Stimulated activated CD8-positive, alpha-beta memory T cell treated with anti-CD3 and anti-CD28 coated beads, Interleukin-15, amount 100 ng/mL, for 48 hours (primary cell): ENCODE measurements around the gene TEF.
"Not testable (repeated sequence)": the region's sequence is repeated elsewhere in the genome, so short reads cannot be mapped to it uniquely, and the experiment has no call there.

Experiments
- DNase-seq, 2 donors: peaks; one replicate each; pipeline ENCODE4 v3.0.0-alpha.2; 2020; ENCODE audit warnings: low read depth in 2 of 2

Gene TEF

DNA sequence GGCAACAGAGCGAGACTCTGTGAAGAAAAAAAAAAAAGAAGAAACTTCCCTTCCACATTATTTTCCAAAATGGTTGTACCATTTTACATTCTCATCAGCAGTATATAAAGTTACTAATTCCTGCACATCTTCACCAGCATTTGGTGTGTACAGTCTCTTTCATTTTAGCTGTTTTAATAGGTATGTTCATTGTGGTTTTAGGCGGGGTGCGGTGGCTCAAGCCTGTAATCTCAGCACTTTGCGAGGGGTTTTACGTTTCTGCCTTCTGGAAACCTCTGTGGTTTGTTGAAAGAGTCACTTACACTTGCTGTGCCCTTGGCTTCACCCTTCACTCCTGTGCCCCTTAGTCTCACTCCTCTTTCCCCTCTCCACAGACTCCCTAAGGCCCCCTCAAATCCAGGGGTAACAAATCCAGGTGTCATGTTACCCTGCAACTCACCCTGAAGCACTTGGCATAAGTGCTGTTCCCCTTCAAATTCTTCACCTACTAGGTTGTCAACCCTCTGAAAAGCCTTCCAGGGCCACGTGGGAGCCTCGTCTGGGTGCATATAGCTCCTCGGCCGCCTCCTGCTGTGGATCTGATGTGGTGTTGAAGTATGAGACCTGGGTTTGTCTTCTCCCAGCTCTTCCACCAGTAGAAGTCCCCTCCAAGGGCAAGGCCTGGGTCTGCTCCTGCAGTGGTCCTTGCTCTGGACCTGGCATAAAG, 44.1 kb downstream of the TEF start:
- peak in 1 of 2 donors; percentile 18 for DNase-seq

DNA sequence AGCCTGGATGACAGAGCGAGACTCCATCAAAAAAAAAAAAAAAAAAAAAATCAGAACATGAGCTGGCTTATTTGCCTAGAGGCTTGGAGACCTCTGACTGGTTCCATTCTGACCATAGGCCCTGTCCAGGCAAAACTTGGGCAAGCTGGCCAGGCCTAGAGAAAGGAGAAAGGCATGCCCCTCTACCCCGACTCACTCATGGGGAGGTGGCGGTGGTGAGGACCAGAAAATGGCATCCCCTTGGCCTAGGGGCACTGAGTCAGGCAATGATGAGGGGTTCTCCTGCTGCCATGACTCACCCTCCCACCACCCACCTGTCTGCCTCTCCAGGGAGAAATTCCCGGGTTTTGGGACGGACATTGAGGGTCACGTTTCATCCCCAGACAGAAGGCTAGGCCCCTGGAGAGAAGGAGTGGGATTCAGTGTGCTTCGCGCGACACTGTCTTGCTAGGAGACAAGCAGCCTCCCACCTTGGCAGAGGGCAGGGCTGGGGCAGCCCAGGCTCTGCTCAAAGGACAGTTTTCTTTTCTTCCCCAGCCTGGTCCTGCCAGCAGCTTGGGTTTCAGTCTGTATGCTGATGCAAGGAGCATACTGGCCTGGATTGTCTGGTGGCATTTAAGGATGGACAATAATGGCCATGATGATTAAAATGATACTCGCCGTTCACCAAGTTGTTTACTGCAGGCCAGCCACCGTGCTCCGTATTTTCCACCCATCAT, 47.6 kb downstream of the TEF start:
- DNase-seq = no peak

DNA sequence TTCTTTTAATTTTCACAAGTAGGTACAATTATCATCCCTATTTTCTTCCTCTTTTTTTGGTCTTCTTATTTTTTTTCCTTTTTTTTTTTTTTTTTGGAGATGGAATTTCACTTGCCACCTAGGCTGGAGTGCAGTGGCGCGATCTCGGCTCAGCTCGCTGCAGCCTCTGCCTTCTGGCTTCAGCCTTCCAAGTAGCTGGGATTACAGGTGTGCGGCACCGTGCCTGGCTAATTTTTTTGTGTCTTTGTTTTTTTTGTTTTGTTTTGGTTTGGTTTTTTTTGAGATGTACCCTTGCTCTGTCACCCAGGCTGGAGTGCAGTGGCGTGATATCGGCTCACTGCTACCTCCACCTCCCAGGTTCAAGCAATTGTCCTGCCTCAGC, 48.2 kb downstream of the TEF start:
- no peak for DNase-seq

DNA sequence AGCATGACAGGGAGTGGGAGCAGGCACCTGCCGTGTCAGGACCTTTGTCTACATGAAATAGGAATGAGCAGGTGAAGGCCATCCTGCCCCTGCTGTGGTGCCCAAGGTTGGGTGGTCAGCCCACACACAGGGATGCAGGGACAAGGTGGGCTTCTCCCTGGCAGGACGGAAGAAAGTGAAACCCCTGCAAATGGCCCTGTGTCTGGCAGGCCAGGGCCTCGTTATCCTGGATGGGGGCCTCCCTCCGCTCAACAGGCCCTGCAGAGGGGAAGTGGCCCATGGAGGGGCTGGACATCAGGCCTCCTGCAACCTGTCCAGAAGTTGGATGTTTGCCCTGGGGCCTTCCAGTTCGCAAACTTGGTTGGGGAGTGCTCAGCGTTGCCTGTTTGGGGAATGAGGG, 49.9 kb downstream of the TEF start:
- DNase-seq = no peak

DNA sequence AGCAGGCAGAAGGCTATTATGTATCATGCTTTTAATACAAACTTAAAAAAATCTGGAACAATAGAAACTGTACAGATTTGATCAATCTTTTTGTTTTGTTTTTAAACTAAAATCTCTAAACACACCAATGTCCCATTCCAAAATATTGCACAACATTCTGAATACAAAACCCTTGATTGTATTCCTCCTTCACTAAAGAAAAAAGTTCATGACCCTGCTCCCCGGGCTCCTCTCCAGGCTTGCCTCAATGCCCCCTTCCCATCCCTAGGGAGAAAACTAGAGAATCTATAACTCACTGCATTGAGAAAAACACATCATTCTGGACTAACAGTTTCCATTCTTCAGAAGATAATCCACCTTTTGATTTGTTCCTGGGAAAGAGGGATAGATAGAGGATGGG, 51.7 kb downstream of the TEF start:
- not testable (repeated sequence) for DNase-seq

DNA sequence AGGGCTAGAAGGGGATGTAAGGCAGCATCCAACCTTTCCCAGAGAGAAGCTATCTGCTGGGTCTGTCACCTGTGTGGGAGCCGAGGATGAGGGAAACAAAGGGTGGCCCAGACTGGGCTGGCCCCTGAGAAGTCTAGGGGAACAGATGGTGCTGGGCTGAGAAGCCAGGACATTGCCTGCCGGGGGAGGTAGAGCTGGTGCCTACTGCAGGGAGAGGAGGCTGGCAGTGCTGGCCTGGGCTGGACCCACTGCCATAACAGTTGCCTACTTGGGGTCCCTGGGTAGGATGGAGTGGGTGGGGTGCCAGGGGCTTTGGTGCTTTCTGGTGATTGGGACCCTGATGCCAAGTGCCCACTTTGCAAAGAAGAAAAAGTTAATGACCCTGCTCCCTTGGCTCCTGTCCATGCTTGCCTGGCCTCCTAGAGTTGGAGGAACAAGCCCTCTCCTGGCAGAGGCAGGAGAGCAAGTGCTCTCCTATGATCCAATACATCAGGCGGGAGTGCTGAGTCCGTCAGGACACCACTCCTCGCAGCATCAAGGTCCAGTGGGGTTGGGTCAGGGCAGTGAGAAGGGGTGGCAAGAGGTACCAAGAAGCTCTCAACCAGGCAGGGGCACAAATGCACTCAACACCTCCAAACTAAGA, 52.7 kb downstream of the TEF start:
- DNase-seq = not testable (repeated sequence)

DNA sequence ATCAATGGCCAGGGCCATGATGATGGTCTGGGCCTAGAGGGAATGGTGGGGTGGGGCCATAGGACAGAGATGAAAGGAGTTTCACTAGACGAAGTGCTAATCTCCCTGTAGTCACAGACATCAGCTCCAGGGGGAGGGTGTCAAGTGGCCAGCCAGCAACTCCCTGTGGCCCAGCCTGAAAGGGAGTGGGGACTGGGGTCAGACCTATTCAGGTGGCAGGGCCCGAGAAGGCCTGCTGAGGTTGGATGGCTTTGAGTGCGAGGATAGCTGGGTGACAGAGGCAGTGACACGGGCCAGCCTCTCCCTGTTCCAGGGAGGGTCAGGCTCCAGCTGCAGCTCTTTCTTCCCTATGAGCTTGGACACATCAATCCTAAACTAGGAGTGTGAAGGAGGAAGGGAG, 53.8 kb downstream of the TEF start:
- no peak for DNase-seq

DNA sequence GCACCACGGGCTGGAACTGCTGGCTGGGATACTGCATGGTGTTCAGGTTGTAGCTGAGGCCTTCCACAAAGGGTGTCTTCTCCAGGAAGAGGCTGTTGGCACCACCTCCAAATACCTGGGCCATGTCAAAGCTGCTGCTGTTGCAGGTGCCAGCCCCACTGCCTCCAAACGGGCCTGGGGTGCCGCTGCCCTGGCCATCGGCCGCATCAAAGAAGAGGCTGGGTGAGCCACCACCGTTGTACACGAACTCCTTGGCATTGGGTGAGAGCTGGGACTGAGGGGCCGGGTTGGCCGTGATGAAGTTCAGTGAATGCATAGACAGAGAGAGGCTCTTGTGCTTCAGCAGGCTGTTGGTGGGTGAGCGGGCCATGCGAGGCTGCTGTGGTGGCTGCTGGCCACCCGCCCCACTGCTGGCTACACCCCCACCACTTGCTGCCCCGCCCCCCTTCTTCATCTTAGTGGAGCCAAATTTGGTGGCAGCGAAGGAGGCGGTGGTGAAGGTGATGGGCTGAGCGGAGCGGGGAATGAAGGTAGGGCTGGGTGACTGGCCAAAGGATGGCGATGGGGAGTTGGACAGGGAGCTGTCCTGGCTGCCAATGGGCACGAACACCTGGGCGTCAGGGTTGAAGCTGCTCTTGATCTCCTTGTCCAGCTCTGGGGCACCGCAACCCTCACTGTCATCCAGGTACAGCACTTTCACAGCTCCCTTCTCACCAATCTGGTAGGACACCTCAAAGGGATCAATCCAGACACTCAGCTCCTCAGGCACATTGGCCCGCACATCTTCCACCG, 54.8 kb downstream of the TEF start:
- no peak for DNase-seq

DNA sequence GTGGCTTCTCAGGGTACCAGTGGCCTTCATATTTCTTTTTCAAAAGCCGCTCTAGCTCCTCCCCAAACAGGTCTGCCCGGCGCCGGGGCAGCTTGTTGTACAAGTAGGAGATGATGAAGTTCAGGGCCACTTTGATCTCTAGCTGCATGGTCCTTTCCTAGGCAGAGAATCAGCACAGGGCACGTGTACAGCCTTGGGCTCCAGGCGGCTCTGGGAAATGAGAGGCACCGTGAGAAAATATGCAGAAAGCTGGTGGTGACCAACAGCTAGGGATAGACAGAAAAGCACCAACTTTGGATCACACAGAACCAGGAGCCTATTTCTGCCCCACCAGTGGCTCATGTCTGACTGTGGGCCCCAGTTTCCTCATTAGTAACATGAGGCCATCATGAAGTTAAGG, 55.5 kb downstream of the TEF start:
- DNase-seq = no peak

DNA sequence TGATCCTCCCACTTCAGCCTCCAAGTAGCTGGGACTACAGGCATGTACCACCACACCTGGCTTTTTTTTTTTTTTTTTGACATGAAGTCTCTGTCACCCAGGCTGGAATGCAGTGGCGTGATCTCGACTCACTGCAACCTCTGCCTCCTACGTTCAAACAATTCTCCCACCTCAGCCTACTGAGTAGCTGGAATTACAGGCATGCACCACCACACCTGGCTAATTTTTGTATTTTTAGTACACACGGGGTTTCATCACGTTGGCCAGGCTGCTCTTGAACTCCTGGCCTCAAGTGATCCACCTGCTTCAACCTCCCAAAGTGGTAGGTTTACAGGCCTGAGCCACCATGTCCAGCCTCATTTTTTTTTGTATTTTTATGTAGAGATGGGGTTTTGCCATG, 58.8 kb downstream of the TEF start:
- DNase-seq = not testable (repeated sequence)

DNA sequence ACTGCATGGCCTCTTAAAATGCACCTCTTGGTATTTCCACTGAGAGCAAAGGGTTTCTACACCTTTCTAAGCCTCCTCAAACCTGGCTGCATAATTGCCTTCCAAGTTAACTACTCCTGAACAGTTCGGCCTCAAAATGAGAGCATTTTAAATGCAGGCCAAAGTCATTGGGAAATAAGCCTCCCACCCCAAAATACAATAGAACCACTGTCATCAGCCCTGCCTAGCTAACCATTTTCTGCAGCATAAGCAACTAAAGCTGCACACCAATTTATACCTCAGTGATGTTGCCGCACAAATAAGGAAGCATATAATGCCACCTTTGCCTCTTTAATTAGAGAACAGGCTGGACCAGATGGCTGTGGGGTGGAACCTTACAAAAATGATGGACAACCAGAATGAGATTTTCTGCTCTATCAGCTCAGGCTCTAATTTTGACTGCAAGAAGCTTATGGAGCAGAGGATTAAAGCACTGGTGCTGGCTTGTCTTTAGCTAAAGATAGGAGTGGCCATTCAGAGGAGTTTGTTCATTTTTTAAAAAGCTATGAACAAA, 60.6 kb downstream of the TEF start:
- no peak for DNase-seq

DNA sequence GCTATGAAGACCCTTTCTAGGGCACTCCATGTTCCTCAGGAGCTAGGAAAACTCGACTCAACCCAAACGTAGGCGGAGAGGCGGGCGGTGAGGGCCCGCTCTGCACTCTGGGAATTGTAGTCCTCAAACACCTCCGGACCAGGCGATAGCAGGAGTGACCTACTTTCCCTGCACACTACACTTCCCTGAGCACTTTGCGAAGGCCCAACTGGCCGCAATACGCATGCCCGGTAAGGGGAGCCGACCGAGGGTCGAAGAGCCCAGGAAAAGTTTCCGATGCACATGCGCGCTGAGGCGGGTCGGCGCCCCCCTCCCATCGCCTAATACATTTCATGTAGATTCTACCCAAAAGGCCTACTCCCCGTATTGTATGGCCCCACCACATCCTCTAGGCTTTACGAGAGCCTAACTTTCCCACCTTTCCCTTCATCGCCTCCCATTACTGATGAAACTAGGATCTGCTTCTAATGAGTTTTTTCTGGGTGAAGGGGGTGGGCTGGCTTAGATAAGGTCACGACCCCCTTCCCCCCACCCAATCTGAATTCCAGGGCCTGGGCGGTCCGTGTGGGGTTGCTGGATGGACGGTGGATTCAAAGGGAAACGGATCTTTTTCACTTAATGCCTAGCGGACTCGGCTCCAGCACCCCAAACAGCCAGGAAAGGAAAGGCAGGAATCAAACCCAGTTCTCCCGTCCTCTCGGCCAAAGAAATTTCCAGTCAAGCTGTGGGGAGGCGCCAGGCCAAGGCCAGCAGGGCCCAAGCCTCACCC, 62.8 kb downstream of the TEF start:
- peak; percentile 85 to 87 for DNase-seq

DNA sequence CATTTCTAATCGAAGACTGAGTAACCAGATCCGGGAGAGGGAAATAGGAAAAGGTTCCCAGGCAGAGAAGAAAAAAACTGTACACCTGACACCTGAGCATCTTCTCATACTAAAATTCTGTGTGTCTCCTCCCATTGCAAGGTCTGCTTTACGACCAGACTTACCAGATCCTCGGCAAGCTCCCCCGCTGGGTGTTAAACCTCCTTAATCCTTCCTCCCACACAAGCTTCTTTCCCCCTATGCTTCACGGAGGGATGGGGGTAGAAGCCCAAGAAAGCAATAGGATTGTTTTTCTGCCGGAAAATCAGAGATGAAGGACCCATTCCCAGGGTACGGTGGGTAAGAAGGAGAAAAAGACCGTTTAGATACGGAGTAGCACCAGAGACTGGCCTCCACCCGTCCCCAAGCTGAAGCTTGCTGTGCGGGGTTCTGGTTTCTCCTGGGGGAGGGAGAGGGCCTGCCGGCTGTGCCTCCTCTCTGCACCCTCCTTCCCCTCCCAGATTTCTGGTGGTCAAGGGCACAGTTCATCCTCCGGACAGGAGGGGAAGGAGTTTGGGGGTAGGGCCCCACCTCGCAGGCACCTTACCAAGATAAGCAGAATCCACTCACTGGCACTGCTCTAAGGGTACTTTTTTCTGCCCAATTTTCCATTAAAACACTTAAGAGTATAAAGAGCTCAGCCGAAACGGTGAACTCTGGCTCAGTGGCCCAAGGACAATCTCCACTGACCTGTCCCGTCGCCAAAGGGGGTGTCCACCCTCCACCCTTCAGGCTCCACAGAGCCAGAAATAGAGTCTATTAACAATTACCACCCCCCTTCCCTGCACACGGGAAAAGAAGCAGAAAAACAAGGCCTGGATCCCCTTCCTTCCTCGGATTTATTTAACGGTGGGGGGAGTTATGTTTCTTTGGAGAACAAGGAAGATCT, 63.7 kb downstream of the TEF start:
- DNase-seq = no peak

DNA sequence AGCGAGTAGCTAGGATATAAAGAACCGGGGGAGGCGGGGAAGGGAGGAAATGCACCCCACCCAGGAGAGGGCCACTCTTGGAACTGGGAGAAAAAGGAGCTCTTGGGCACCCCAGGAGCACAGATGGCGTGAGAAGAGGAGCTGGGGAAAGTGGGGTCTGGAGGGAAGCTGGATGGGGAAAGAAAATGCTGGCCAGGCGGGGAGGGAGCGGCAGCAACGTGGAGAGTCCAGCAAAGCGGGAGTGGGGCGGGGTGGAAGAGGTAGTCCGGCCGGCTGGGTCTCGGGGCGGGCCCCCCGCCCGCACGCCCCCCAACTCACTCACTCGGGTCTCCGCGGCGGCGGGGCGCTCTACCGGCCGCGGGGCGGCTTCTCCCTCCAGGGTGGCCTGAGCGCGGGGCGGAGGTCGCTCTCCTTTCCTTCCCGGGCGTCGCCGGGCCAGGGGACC, 64.3 kb downstream of the TEF start:
- peak in 1 of 2 donors; percentile 11 for DNase-seq

DNA sequence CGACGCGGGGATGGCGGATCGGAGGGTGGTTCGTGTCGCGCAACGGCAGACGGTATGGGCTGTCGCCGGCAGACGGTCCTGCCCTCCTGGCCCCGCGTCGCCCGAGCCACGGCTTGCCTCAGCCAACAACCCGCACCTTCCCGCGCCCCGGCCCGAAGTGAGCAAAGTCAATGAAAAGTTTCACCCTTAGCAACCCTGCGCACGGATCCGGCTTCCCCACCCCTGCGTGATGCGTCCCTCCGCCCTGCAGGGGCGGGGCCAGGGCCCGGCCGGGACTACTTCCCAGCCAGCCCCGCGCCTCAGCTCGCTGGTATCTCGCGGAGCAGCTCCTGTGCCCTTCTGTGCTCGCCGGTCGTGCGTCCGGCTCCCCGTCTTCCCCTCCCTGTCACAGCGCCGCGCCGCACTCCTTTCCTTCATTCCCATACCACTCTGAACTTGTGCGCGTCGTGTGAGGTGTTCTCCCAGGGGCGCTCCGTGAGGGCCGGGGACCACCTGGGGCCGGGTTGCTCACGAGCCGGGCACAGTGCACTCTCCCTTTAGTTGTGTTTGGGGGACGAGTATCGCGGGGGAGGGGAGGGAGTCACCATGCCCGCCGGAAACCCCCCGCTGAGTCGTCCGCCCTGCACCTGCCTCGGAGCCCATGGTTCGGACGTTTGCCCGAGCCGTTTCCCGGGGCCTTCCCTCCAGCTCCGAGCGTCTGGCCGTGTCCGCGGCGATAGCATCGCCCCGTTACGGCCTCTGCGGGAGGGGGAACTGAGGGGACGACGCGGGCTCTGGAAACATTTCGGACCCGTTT, 65.1 kb downstream of the TEF start, which contains the start of gene TOB2:
Gene TOB2 (minus strand): TSS at position 163 of the 796 bp plus-strand sequence. CDS start 9,456 bp downstream, outside the sequence.
- peak; percentile 92 for DNase-seq

DNA sequence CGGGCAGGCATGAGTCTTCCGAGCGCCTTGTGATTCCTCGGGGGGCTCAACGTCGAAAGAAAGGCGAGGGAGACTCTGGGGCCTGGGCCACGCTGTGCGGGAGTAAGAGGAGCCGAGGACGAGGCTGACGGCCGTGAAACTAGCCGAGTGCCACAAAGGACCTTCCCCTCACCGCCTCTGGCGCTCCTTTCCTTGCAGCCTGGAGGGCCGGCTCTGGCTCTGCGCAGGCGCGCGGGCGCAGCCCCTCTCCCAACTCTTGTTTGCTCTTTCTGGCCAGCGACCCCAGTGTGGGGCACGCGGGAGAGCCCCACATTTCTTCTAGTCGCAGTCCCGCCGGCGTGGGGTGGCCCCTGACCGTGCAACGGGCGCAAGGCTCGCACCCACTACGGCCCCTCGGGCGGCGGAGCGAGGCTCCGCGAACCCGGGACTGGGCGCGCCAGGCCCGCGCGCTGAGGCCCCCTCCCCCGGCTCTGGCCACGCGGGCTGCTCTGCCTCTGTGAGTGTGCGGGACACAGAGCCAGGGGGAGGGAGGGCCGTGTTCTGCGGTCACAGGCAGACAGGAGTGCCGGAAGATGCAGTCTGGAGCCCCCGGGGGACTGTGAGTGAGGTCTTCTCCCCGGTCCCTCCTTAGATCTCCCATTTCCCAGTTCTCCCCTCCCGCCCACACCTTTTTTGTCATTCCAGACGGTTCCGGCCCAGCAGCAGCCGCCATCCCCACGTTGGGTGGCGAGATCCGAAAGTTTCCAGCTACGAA, 65.9 kb downstream of the TEF start:
- DNase-seq = peak; percentile 28 to 47

DNA sequence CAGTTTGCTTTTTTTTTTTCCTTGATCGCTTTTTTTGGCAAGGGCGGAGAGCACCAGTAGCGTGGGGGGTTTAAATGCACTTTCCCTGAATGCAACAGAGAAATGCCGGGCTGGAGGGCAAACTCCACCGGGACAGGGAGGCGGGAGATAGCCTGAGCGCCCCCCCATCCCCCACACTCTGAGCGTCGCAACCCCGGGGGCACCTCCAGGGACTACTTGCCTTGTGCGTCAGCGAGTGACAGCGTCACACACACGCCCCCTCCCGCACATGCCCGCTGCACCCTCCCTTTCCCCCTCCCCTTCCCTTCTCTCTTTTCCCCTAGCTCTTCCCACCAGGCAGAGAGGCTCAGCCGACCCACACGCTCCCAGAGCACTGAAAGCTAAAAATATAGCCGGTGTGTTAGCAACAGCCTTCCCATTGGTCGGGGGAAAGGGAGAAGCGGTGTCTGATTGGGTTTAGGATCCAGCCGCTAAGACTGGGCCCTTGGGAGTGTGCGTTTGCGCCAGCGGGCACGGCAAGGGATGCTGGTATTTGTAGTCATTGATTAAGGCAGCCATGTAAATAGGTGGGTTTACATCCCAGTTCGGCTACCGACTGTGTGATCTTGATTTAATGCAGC, 66.6 kb downstream of the TEF start:
- DNase-seq = peak; percentile 86 to 87
